NCI-H146 treated with DMSO at 0.1 percent for 48 hours (cell line): Measurements from ENCODE around the gene ACSS3.

Source experiments
- DNase-seq: peaks from one replicate; lab custom pipeline; 2025; ENCODE audit not compliant: unreplicated experiment; lab: John Stamatoyannopoulos, UW

Gene ACSS3

DNA sequence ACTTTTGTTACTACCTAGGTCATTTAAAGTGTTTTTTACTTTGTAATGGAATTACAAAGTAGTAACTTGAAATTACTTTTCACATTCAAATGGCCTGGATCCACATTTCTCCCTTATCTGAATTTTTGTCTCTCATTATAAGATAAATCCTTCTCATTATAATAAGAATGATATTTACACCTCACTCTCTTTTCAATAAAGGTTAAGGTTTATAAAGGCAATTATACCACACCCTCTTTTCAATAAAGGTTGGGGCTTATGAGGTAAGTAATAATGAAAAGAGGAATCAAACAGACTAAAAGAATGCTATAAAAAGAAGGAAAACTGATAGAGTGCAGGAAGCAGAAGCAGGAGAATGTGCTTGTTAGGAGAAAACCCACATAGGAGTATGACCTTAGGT lies 210.8 kb downstream of the ACSS3 start:
- DNase-seq, result no peak

GRCh38 chr12:81294325-81295190 lies 216.7 kb downstream of the ACSS3 start:
- no peak for DNase-seq

- DNase-seq, result no peak
These were observed 217.4 kb downstream of the ACSS3 start for GRCh38 chr12:81295251-81295650.

DNA sequence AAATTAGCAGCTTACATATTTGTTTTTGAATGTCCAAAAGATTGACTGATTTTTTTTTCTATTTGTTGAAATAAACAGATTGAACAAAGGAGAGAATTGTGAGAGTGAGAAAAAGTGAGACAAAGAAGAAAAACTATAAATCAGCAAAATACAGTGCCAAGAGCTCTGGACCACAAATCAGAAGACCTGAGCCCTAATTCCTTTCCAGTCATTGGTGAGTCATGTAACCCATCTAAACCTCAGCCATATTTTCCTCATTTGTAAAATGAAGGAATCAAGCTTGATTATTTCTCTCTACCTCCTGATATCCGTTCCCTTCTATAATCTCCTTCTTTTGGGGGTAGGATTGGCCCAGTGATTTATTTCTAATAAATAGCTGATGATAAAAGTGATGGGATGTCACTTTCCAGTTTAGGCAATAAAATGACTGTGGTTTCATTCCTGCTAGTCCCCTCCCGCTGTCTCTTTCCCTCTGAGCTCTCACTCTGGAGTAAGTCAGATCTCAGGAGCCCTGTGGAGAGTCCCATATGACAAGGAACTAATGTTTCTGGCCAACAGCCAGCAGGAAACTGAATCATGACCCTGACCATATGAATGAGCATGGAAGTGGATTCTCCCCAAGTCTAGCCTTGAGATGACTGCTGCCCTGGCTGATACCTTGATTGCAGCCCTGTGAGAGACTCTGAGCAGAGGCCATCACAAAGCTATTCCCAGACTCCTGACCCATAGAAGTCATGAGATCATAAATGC lies 218.9 kb downstream of the ACSS3 start:
- no peak for DNase-seq

DNA sequence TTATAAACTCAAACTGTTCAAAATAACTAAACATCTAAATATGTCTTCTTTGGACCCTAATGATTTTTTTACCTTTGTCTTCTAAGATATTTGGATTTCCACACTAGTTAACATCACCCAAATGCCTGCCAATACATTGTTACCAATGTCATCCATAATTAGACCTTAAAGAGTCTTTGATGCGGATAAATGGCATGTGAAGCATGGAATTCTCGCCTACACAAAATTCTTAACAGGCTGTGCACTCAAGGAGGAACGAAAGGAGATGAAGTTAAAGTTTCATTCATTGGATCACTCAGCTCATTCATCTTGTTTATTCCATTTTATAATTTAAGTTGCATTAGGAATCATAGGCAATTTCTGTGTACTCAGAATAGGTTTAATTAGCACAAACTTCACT lies 219.7 kb downstream of the ACSS3 start:
- no peak for DNase-seq

DNA sequence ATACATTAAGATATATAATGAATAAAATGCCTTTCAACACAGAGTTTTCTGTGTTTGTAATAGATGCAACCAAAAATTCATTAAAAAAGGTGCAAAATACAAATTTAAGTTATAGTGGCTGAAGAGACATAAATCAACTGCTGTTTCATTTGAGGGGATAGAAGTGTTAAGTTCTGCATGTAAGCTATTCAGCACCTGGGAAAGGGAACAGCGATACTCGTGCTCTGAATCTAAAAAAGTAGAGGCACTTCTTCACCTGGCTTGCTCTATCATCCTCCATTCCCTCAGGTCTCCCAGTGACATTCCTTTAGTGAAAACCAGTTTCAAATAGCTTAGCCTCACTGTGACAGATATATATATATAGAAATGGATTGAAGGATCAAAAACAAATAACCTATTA lies 222.6 kb downstream of the ACSS3 start:
- no peak for DNase-seq

DNA sequence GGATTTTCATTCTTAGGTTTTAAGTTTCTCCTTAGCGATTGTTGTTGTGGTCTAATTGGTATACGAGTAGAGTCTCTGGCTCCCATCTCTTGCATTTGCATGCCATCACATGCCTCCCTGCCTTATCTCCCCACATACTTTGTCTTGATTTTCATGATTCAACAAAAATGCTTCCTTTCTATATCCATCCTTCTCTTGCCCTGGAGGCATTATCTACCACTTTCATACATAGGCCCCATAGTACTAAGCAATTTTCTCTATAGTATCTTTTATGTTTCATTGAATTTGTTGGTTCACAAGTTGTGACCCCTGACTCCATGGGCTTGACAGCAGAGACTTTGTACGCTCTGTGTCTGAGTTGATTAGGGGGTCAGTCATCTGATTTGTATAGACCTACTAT lies 226.1 kb downstream of the ACSS3 start:
- DNase-seq, result no peak
